H1 (cell line): ENCODE data around the gene SLITRK5. TPM values are rescaled to one million over a fixed set of nuclear protein-coding genes. Genes with fewer than 3 reads are reported as not detected.

Source experiments
- CTCF ChIA-PET: fragments of 300-600 bp; sonication (Branson Sonifier 250); formaldehyde crosslinking; loops from one replicate; lab custom pipeline; 2021; ENCODE audit not compliant: partially characterized antibody; lab: Charles Lee
- POLR2A ChIA-PET: fragments of 300-600 bp; sonication (Branson Sonifier 250); formaldehyde crosslinking; loops from one replicate; lab custom pipeline; 2021; ENCODE audit warnings: inconsistent platforms; ENCODE audit not compliant: partially characterized antibody; lab: Charles Lee
- DNase-seq, 2 experiments: peaks; one replicate each; pipeline versions ENCODE4 v3.0.0 to v3.0.0-alpha.2; 2010 to 2022; ENCODE audit warnings: low spot score in 2 of 2, low read depth in 1 of 2, mixed read lengths in 1 of 2
- FAIRE-seq: peaks from 2 replicates; lab custom pipeline; 2011; peaks lifted over from hg19 to GRCh38; lab: Jason Lieb, UNC
- H2AFZ ChIP-seq: 2 replicates; pipeline ENCODE4 v1.8.1; 2012; ENCODE audit warnings: low read length, inconsistent platforms
- H2AK5ac ChIP-seq: 2 replicates; pipeline ENCODE4 v1.6.1; 2013; ENCODE audit warnings: low read depth, low read length
- H2BK120ac ChIP-seq: replicated peaks from 2 replicates; pipeline ENCODE3; 2013; ENCODE audit warnings: low read depth, low read length, inconsistent platforms
- H2BK12ac ChIP-seq: 2 replicates; pipeline ENCODE4 v1.6.1; 2013; ENCODE audit warnings: low read depth, low read length
- H2BK15ac ChIP-seq: 2 replicates; pipeline ENCODE4 v1.6.1; 2013; ENCODE audit warnings: low read length
- H2BK20ac ChIP-seq: 2 replicates; pipeline ENCODE4 v1.6.1; 2013; ENCODE audit warnings: low read length
- H2BK5ac ChIP-seq: 2 replicates; pipeline ENCODE4 v1.6.1; 2013; ENCODE audit warnings: low read depth, low read length
- H3K14ac ChIP-seq: 2 replicates; pipeline ENCODE4 v1.6.1; 2013; ENCODE audit warnings: inconsistent platforms; ENCODE audit not compliant: insufficient read length
- H3K18ac ChIP-seq: 2 replicates; pipeline ENCODE4 v1.6.1; 2013; ENCODE audit warnings: low read length; ENCODE audit errors: extremely low read depth
- H3K23ac ChIP-seq: 2 replicates; pipeline ENCODE4 v1.6.1; 2013; ENCODE audit warnings: inconsistent platforms; ENCODE audit not compliant: insufficient read length
- H3K23me2 ChIP-seq: 2 replicates; pipeline ENCODE4 v1.6.1; 2013; ENCODE audit warnings: low read depth, low read length
- H3K27ac ChIP-seq: 2 replicates; pipeline ENCODE4 v1.6.1; 2011; ENCODE audit warnings: low read depth, low read length, inconsistent platforms
- H3K27me3 ChIP-seq, 4 experiments: replicated peaks in 1 of 4; 1 replicate in 1 of 4; 2 replicates in 3 of 4; pipeline versions ENCODE4 v1.6.1 to v1.8.1; 2011 to 2013; ENCODE audit warnings: low read length in 3 of 4, mild to moderate bottlenecking in 3 of 4, inconsistent platforms in 2 of 4, mixed read lengths in 2 of 4, moderate library complexity in 1 of 4; ENCODE audit not compliant: control insufficient read depth in 3 of 4, insufficient read depth in 3 of 4; ENCODE audit errors: extremely low read depth in 1 of 4
- H3K36me3 ChIP-seq, 4 experiments: 2 replicates each; pipeline versions ENCODE4 v1.6.1 to v1.8.1; 2011 to 2013; ENCODE audit warnings: mild to moderate bottlenecking in 4 of 4, low read length in 3 of 4, moderate library complexity in 2 of 4, control low read depth in 1 of 4, inconsistent platforms in 1 of 4; ENCODE audit not compliant: insufficient read depth in 4 of 4, control insufficient read depth in 2 of 4
- H3K4ac ChIP-seq: replicated peaks from 2 replicates; pipeline ENCODE3; 2013; ENCODE audit warnings: low read length, low read depth, mixed read lengths, inconsistent platforms; ENCODE audit not compliant: insufficient read length
- H3K4me1 ChIP-seq, 4 experiments: replicated peaks in 1 of 4; 1 replicate in 1 of 4; 2 replicates in 3 of 4; pipeline versions ENCODE4 v1.6.1 to v1.8.1; 2011 to 2013; ENCODE audit warnings: low read length in 3 of 4, inconsistent platforms in 2 of 4, mixed read lengths in 1 of 4; ENCODE audit not compliant: insufficient read depth in 4 of 4, control insufficient read depth in 3 of 4
- H3K4me2 ChIP-seq, 2 experiments: 2 replicates each; pipeline versions ENCODE4 v1.6.1 to v1.8.1; 2011 to 2013; ENCODE audit warnings: low read depth in 2 of 2, low read length in 2 of 2, control low read depth in 1 of 2, inconsistent platforms in 1 of 2, mild to moderate bottlenecking in 1 of 2; ENCODE audit not compliant: insufficient read depth in 1 of 2
- H3K4me3 ChIP-seq, 4 experiments: fragments of 200-600, 300-600 bp in 1 of 4; sonication (generic), shearing (Covaris generic), sonication (Bioruptor Twin) in 1 of 4; 2 replicates each; pipeline versions ENCODE4 v1.5.1 to v1.8.1; 2011 to 2016; ENCODE audit warnings: low read length in 4 of 4, low read depth in 3 of 4, control low read depth in 2 of 4, inconsistent platforms in 2 of 4, mild to moderate bottlenecking in 2 of 4, mixed read lengths in 1 of 4, moderate library complexity in 1 of 4; ENCODE audit not compliant: insufficient read depth in 2 of 4; ENCODE audit errors: extremely low read depth in 1 of 4
- H3K56ac ChIP-seq: replicated peaks from 2 replicates; pipeline ENCODE3; 2013; ENCODE audit warnings: low read depth, mild to moderate bottlenecking, mixed read lengths, low read length, inconsistent platforms; ENCODE audit not compliant: insufficient read length
- H3K79me1 ChIP-seq: 2 replicates; pipeline ENCODE4 v1.6.1; 2013; ENCODE audit warnings: low read depth, low read length, control low read depth
- H3K79me2 ChIP-seq, 2 experiments: 2 replicates each; pipeline versions ENCODE4 v1.6.1 to v1.8.1; 2012 to 2013; ENCODE audit warnings: low read length in 2 of 2, mild to moderate bottlenecking in 2 of 2, inconsistent platforms in 1 of 2; ENCODE audit not compliant: insufficient read depth in 2 of 2, control insufficient read depth in 1 of 2
- H3K9ac ChIP-seq, 4 experiments: replicated peaks in 1 of 4; 1 replicate in 1 of 4; 2 replicates in 3 of 4; pipeline versions ENCODE4 v1.6.1 to v1.8.1; 2011 to 2013; ENCODE audit warnings: low read depth in 3 of 4, low read length in 3 of 4, control low read depth in 2 of 4, mild to moderate bottlenecking in 2 of 4, moderate library complexity in 2 of 4, inconsistent platforms in 1 of 4; ENCODE audit errors: extremely low read depth in 1 of 4
- H3K9me3 ChIP-seq, 2 experiments: 2 replicates each; pipeline versions ENCODE4 v1.6.1 to v1.8.1; 2012 to 2013; ENCODE audit warnings: mild to moderate bottlenecking in 2 of 2, moderate library complexity in 2 of 2, control low read depth in 1 of 2, inconsistent platforms in 1 of 2, low read depth in 1 of 2, low read length in 1 of 2, mixed read lengths in 1 of 2; ENCODE audit not compliant: insufficient read depth in 2 of 2
- H4K20me1 ChIP-seq, 2 experiments: replicated peaks in 1 of 2; 2 replicates each; pipeline versions ENCODE3 to v1.8.1; 2011 to 2013; ENCODE audit warnings: inconsistent platforms in 2 of 2, low read length in 2 of 2, mild to moderate bottlenecking in 1 of 2; ENCODE audit not compliant: insufficient read depth in 2 of 2, control insufficient read depth in 1 of 2
- H4K5ac ChIP-seq: 2 replicates; pipeline ENCODE4 v1.6.1; 2013; ENCODE audit warnings: low read length, low read depth, mixed read lengths, inconsistent platforms; ENCODE audit not compliant: insufficient read length
- H4K8ac ChIP-seq: 2 replicates; pipeline ENCODE4 v1.8.0; 2013; ENCODE audit warnings: mild to moderate bottlenecking, moderate library complexity, low read length, inconsistent platforms; ENCODE audit not compliant: insufficient read depth; ENCODE audit errors: extremely low read depth
- H4K91ac ChIP-seq: replicated peaks from 2 replicates; pipeline ENCODE3; 2013; ENCODE audit warnings: low read length, mixed read lengths, inconsistent platforms; ENCODE audit not compliant: insufficient read length
- KDM1A ChIP-seq: fragments of 200-600, 300-600 bp; sonication (generic); IDR thresholded peaks from 2 replicates; pipeline ENCODE4 v1.7.1; 2016; ENCODE audit warnings: mild to moderate bottlenecking, low read length, borderline replicate concordance
- PHF8 ChIP-seq: fragments of 200-600 bp; sonication (generic); conservative IDR thresholded peaks from 2 replicates; pipeline ENCODE4 v1.7.1; 2012; ENCODE audit warnings: low read depth, mild to moderate bottlenecking, inconsistent platforms, low read length, moderate library complexity
- POU5F1 ChIP-seq: IDR thresholded peaks from 2 replicates; pipeline ENCODE4 v1.6.1; 2011; ENCODE audit warnings: low read depth, mild to moderate bottlenecking, low read length, moderate library complexity
- RAD21 ChIP-seq, 2 experiments: IDR thresholded peaks in 1 of 2; conservative IDR thresholded peaks in 1 of 2; 2 replicates each; pipeline ENCODE4 v1.6.1; 2011; ENCODE audit warnings: low read depth in 2 of 2, low read length in 2 of 2, improper control_type of control experiment in 1 of 2, inconsistent platforms in 1 of 2, mild to moderate bottlenecking in 1 of 2, moderate library complexity in 1 of 2
- SP1 ChIP-seq: IDR thresholded peaks from 2 replicates; pipeline ENCODE4 v1.6.1; 2011; ENCODE audit warnings: low read depth, low read length
- SRF ChIP-seq: IDR thresholded peaks from 2 replicates; pipeline ENCODE4 v1.6.1; 2011; ENCODE audit warnings: mild to moderate bottlenecking, low read depth, low read length, moderate library complexity
- WGBS, 2 experiments: shearing (Covaris generic) in 1 of 2; methylation state at CpG; one replicate each; pipeline versions ENCODE4 v1.1.6 to v1.1.7; 2013 to 2015; ENCODE audit warnings: low lambda C conversion rate in 2 of 2, mixed read lengths in 2 of 2, inconsistent platforms in 1 of 2, low coverage in 1 of 2, missing lambda C conversion rate in 1 of 2; ENCODE audit not compliant: insufficient replicate concordance in 2 of 2, insufficient coverage in 1 of 2, insufficient read length in 1 of 2; ENCODE audit errors: extremely low coverage in 1 of 2, missing lambda C conversion rate in 1 of 2; 5-methylcytosine and 5-hydroxymethylcytosine counted together
- polyA plus RNA-seq, 7 experiments: library from polyadenylated mRNA; depleted of rRNA in 3 of 7; stranded (reverse) in 5 of 7; unstranded in 2 of 7; fragments of >200 nt in 5 of 7; fragments of 200-250 nt in 2 of 7; gene quantifications; 1 replicate in 5 of 7; 2 replicates in 1 of 7; 4 replicates in 1 of 7; pipeline versions ENCODE4 v1.2.1 to v1.2.3, GENCODE V29; 2011 to 2013; ENCODE audit warnings: missing spikeins in 2 of 7, mixed read lengths in 2 of 7
- total RNA-seq: library from RNA; stranded (reverse); fragmentation: NEBNext Ultra II Directional; extraction: Animal tissue kit (Norgen Biotek cat#: 25700); gene quantifications from 2 replicates; pipeline ENCODE4 v1.2.1, GENCODE V29; 2021

SLITRK5 gene
- total and polyA plus RNA-seq, 2 of the 8 experiments (the other 6 are each of a cell fraction or from before 2014, with no cell fraction given) = 0.27 to 1.1 TPM

DNA sequence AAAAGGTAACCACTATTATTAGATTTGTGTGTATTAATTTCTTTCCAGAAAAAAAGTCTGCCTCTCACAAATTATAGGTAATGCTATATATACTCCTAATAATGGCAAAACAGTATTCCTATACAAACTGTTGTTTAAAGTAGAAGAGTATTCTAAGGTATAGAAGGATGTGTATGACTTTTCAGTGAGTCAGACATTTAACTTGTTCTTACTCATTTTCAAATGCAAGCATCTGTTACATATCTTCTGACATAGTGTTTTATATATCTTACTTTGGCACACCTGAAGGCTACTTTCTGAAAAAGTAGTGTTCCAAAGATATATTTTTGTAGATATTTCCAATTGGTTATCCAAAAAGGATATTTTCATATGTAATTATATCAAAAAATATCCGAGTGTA lies 3.5 kb upstream of the SLITRK5 start:
- Histone ChIP-seq H2BK12ac (no peak overlapping the region), H2AK5ac (no peak overlapping the region), H3K36me3 (no peaks in the 10 kb centered on the region), H2BK5ac (no peak overlapping the region), H3K27ac (no peak overlapping the region), H3K79me1 (no peaks in the 10 kb centered on the region), H2BK15ac (no peak overlapping the region), H3K27me3 (no peaks in the 10 kb centered on the region; a peak in 2 of 7 replicates), H3K14ac (no peak overlapping the region), H2BK20ac (no peak overlapping the region), H3K9ac (no peak overlapping the region), H3K4me3 (no peak overlapping the region), H3K4me1 (no peaks in the 10 kb centered on the region), H3K79me2 (no peaks in the 10 kb centered on the region), H3K23ac (no peak overlapping the region), H3K18ac (no peak overlapping the region), H4K5ac (no peak overlapping the region), H3K4me2 (no peak overlapping the region), H4K8ac (no peak overlapping the region), H3K9me3 (no peaks in the 10 kb centered on the region), H3K4ac (no peak overlapping the region), H4K20me1 (no peaks in the 10 kb centered on the region), H3K23me2 (peaks cover 11% of the 10 kb centered on the region), H2AFZ (no peak overlapping the region), H2BK120ac (no peak overlapping the region), H3K56ac (no peak overlapping the region), H4K91ac (no peak overlapping the region)
- no peak for DNase-seq
- ChIA-PET POLR2A (no interaction called here), CTCF (interaction anchor here (1.3 kb wide), 1 partner anchor 270 kb away, joined by 3 read pairs; no protein-coding TSS in a partner anchor)
- WGBS, 2 experiments = 81% methylated on average over 1 of the region's 1 CpG; no CpG with 5 or more reads in 1 of the 2 experiments
- FAIRE-seq = no peak
- TF ChIP-seq PHF8 (no peak), SP1 (no peak), POU5F1 (no peak), RAD21 (IDR thresholded peaks at IDR 0.05 in 1 of 2, conservative IDR thresholded peaks at IDR 0.05 in 1 of 2; ENCODE audit: low read depth in 2 of 2, low read length in 2 of 2) (no peak), KDM1A (no peak), SRF (no peak)
